Measurements from ENCODE around the gene PEAR1. TPM values are rescaled to one million over a fixed set of nuclear protein-coding genes. Genes with fewer than 3 reads are reported as not detected.

The PEAR1 gene
- total and polyA plus RNA-seq, 2 of the 8 experiments (the other 6 are each of a cell fraction or from before 2014, with no cell fraction given) = 0.63 to 0.71 TPM

DNA sequence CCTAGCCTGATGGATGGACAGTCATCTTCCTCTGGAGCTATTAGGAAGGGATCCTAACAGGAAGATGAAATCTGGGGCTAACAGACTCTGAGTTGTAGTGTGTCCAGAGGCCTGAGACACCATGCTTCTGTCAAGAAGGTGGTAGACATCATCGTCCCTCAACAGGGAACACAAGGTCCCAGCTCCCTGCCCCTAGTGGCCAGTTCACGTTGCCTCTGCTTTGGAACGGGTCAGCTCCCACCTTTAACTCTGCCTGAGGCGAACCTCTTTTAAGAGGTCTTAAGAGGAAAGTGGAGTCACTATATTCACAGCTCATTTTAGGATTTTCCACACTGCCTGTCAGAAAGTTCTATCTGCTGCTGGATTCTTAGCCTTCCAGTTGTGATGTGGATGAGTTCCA is 55.2 kb downstream of the PEAR1 start (continued):
- TF ChIP-seq GTF2F1 (IDR thresholded peaks at IDR 0.05; ENCODE audit: borderline replicate concordance, low read depth, low read length) (no peak), FOSL1 (IDR thresholded peaks at IDR 0.05; ENCODE audit: insufficient read depth, low read depth, low read length) (no peak), HDAC6 (IDR thresholded peaks at IDR 0.05; ENCODE audit: low read depth, low read length) (no peak), CHD1 (IDR thresholded peaks at IDR 0.05; ENCODE audit: low read depth, low read length) (no peak)
- TF ChIP-seq, protein P1, sequence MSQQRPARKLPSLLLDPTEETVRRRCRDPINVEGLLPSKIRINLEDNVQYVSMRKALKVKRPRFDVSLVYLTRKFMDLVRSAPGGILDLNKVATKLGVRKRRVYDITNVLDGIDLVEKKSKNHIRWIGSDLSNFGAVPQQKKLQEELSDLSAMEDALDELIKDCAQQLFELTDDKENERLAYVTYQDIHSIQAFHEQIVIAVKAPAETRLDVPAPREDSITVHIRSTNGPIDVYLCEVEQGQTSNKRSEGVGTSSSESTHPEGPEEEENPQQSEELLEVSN (IDR thresholded peaks at IDR 0.05) = no peak
